PC-3 (cell line): ENCODE results near the gene CFAP157. TPM values are rescaled to one million over a fixed set of nuclear protein-coding genes. Genes with fewer than 3 reads are reported as not detected.

ENCODE experiments used
- ATAC-seq: fragments of 200-7000 bp; cut with Tn5 transposase; 2 replicates; pipeline ENCODE4 v1.9.1; 2020; ENCODE audit warnings: mild to moderate bottlenecking, moderate library complexity
- BruUV-seq: library from RNA; stranded (reverse); fragments of 400-500 nt; replicated peaks from 2 replicates; lab custom pipeline; 2021; lab: Mats Ljungman, UMichigan
- CTCF ChIA-PET: fragments of 300-600 bp; sonication (Branson Sonifier 250); formaldehyde crosslinking; loops from one replicate; lab custom pipeline; 2022; ENCODE audit warnings: antibody characterized with exemption; lab: Charles Lee
- POLR2A ChIA-PET: fragments of 300-600 bp; sonication (Branson Sonifier 250); formaldehyde crosslinking; loops from one replicate; lab custom pipeline; 2022; ENCODE audit warnings: antibody characterized with exemption; ENCODE audit not compliant: unreplicated experiment; lab: Charles Lee
- DNase-seq: peaks from one replicate; pipeline ENCODE4 v3.0.0-alpha.2; 2015
- H2AFZ ChIP-seq: fragments of 300-600 bp; sonication (generic); 2 replicates; pipeline ENCODE4 v1.6.0; 2016; ENCODE audit warnings: antibody characterized with exemption, low read length
- H3F3A ChIP-seq: fragments of 300-600 bp; sonication (generic); one replicate; pipeline ENCODE4 v1.6.0; 2017; ENCODE audit warnings: antibody characterized with exemption, low read length, control low read depth, mild to moderate bottlenecking; ENCODE audit not compliant: unreplicated experiment
- H3K27ac ChIP-seq: fragments of 300-600 bp; sonication (generic); 2 replicates; pipeline ENCODE4 v1.5.1; 2016; ENCODE audit warnings: mild to moderate bottlenecking, low read length
- H3K27me3 ChIP-seq: fragments of 300-600 bp; sonication (generic); 2 replicates; pipeline ENCODE4 v1.6.1; 2016; ENCODE audit warnings: low read length, mixed read lengths
- H3K36me3 ChIP-seq: fragments of 300-600 bp; sonication (generic); 2 replicates; pipeline ENCODE4 v1.6.1; 2016; ENCODE audit warnings: low read depth, mixed run types, low read length, mixed read lengths
- H3K4me1 ChIP-seq: fragments of 300-600 bp; sonication (generic); 2 replicates; pipeline ENCODE4 v1.5.1; 2016; ENCODE audit warnings: low read length; ENCODE audit not compliant: insufficient read depth
- H3K4me2 ChIP-seq: fragments of 300-600 bp; sonication (generic); 2 replicates; pipeline ENCODE4 v1.6.0; 2016; ENCODE audit warnings: low read length
- H3K4me3 ChIP-seq: fragments of 300-600 bp; sonication (generic); 2 replicates; pipeline ENCODE4 v1.5.1; 2016; ENCODE audit warnings: mild to moderate bottlenecking, low read length, mixed read lengths
- H3K79me2 ChIP-seq: fragments of 300-600 bp; sonication (generic); 2 replicates; pipeline ENCODE4 v1.6.1; 2017; ENCODE audit warnings: low read length, mixed read lengths
- H3K9ac ChIP-seq: fragments of 300-600 bp; sonication (generic); 2 replicates; pipeline ENCODE4 v1.6.0; 2016; ENCODE audit warnings: mild to moderate bottlenecking, low read length
- H3K9me2 ChIP-seq: fragments of 300-600 bp; sonication (generic); replicated peaks from 2 replicates; pipeline ENCODE4 v1.6.1; 2016; ENCODE audit warnings: mixed run types, low read length, mixed read lengths
- H3K9me3 ChIP-seq: fragments of 300-600 bp; sonication (generic); 2 replicates; pipeline ENCODE4 v1.6.1; 2016; ENCODE audit warnings: low read length, mixed read lengths
- H4K20me1 ChIP-seq: fragments of 300-600 bp; sonication (generic); 2 replicates; pipeline ENCODE4 v1.6.1; 2016; ENCODE audit warnings: low read length, mixed read lengths
- EZH2 ChIP-seq: fragments of 300-600 bp; sonication (generic); IDR thresholded peaks from one replicate; pipeline ENCODE4 v1.6.1; 2017; ENCODE audit warnings: antibody characterized with exemption, mild to moderate bottlenecking, low read length; ENCODE audit not compliant: unreplicated experiment
- EZH2phosphoT487 ChIP-seq: fragments of 300-600 bp; sonication (generic); IDR thresholded peaks from 2 replicates; pipeline ENCODE4 v1.6.1; 2018; ENCODE audit warnings: mild to moderate bottlenecking, antibody characterized with exemption, low read length, borderline replicate concordance
- intact Hi-C: fragments of 100-400 bp; cut with micrococcal nuclease; formaldehyde crosslinking; loops from 2 replicates; pipeline ENCODE4 v1.9.0; 2023
- total RNA-seq: library from RNA; depleted of rRNA; stranded (reverse); fragments of >200 nt; gene quantifications from 2 replicates; pipeline ENCODE4 v1.2.3, GENCODE V29; 2014
- TF ChIP-seq, protein P1 (sequence below): fragments of 300-600 bp; sonication (generic); conservative IDR thresholded peaks from 2 replicates; pipeline ENCODE4 v1.5.1; 2017; ENCODE audit warnings: antibody characterized with exemption, low read depth, mild to moderate bottlenecking, low read length

CFAP157 gene
- total RNA-seq, 1 experiment from 2014 or later = not detected

DNA sequence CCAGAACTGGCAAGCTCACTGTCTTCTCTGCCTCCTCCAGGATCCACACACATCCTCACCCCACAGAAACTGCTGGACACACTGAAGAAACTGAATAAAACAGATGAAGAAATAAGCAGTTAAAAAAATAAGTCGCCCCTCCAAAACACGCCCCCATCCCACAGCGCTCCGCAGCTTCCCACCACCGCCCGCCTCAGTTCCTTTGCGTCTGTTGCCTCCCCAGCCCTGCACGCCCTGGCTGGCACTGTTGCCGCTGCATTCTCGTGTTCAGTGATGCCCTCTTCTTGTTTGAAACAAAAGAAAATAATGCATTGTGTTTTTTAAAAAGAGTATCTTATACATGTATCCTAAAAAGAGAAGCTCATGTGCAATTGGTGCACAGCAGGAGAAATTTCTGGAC is 16.1 kb upstream of the CFAP157 start:
- ATAC-seq (no peak), DNase-seq (no peak)
- H4K20me1 ChIP-seq = no peaks in the 10 kb centered on the region
- H3K4me2 ChIP-seq = no peak overlapping the region
- intact Hi-C loops = no loop called here
- CTCF ChIA-PET = no interaction called here
- H3F3A ChIP-seq = no peaks in the 10 kb centered on the region
- no TSS peak for BruUV-seq
- no peak overlapping the region for H3K9ac ChIP-seq
- no peaks in the 10 kb centered on the region for H3K79me2 ChIP-seq
- TF ChIP-seq, protein P1, sequence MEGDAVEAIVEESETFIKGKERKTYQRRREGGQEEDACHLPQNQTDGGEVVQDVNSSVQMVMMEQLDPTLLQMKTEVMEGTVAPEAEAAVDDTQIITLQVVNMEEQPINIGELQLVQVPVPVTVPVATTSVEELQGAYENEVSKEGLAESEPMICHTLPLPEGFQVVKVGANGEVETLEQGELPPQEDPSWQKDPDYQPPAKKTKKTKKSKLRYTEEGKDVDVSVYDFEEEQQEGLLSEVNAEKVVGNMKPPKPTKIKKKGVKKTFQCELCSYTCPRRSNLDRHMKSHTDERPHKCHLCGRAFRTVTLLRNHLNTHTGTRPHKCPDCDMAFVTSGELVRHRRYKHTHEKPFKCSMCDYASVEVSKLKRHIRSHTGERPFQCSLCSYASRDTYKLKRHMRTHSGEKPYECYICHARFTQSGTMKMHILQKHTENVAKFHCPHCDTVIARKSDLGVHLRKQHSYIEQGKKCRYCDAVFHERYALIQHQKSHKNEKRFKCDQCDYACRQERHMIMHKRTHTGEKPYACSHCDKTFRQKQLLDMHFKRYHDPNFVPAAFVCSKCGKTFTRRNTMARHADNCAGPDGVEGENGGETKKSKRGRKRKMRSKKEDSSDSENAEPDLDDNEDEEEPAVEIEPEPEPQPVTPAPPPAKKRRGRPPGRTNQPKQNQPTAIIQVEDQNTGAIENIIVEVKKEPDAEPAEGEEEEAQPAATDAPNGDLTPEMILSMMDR = no peak
- TF ChIP-seq EZH2 = no peak
- TF ChIP-seq EZH2phosphoT487 = no peak
- H3K4me3 ChIP-seq = no peak overlapping the region
- no peaks in the 10 kb centered on the region for H3K36me3 ChIP-seq
- no peak overlapping the region for H2AFZ ChIP-seq
- H3K4me1 ChIP-seq = no peaks in the 10 kb centered on the region; the same call in 1 of the 2 replicates
- no peaks in the 10 kb centered on the region for H3K9me2 ChIP-seq
- POLR2A ChIA-PET = no interaction called here
- H3K9me3 ChIP-seq = no peaks in the 10 kb centered on the region
- no peaks in the 10 kb centered on the region for H3K27me3 ChIP-seq
- no peak overlapping the region for H3K27ac ChIP-seq

DNA sequence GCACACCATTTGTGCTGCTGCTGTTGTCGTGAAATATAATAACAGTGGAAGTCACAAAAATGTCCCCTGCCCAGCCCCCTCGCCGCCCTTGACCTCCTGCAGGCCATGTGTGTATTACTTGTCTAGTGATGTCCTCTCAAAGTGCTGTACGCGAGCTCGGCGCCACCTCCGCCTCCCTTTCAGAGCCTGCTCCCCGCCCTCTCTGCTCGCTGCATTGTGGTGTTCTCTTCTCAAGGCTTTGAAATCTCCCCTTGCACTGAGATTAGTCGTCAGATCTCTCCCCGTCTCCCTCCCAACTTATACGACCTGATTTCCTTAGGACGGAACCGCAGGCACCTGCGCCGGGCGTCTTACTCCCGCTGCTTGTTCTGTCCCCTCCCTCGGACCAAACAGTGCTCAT is 14.7 kb upstream of the CFAP157 start:
- Histone ChIP-seq H3K4me2 (no peak overlapping the region), H3K9ac (no peak overlapping the region), H3K4me1 (no peaks in the 10 kb centered on the region; the same call in 1 of the 2 replicates), H3K9me3 (no peaks in the 10 kb centered on the region), H3F3A (no peaks in the 10 kb centered on the region), H3K27me3 (no peaks in the 10 kb centered on the region), H3K4me3 (no peak overlapping the region), H3K36me3 (no peaks in the 10 kb centered on the region), H2AFZ (no peak overlapping the region), H4K20me1 (no peaks in the 10 kb centered on the region), H3K79me2 (no peaks in the 10 kb centered on the region), H3K9me2 (no peaks in the 10 kb centered on the region), H3K27ac (no peak overlapping the region)
- TF ChIP-seq EZH2 (no peak), EZH2phosphoT487 (no peak)
- TF ChIP-seq, protein P1 = no peak
- no TSS peak for BruUV-seq
- DNase-seq (no peak), ATAC-seq (no peak)
- intact Hi-C loops = no loop called here
- POLR2A ChIA-PET = no interaction called here
- CTCF ChIA-PET = no interaction called here

DNA sequence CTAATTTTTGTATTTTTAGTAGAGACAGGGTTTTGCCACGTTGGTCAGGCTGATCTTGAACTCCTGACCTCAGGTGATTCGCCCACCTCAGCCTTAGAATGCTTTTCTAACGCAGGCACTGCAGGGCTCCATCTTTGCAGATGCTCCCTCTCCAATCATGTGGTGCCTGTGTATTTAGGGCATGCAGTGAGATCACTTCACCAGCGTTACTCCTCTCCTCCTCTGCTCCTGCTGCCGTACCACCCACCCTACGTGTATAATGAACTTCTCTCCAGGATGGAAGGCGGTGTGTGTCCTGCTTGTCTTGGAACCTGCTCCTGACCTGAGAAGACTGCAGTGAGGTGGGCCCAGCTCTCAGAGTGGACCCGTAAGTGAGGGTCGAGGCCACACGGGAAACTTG is 13.6 kb upstream of the CFAP157 start:
- Histone ChIP-seq H3K4me2 (no peak overlapping the region), H3K27ac (no peak overlapping the region), H3K9me2 (no peaks in the 10 kb centered on the region), H2AFZ (no peak overlapping the region), H4K20me1 (no peaks in the 10 kb centered on the region), H3F3A (no peaks in the 10 kb centered on the region), H3K9ac (no peak overlapping the region), H3K4me1 (no peaks in the 10 kb centered on the region; the same call in 1 of the 2 replicates), H3K4me3 (no peak overlapping the region), H3K36me3 (no peaks in the 10 kb centered on the region), H3K79me2 (no peaks in the 10 kb centered on the region), H3K9me3 (no peaks in the 10 kb centered on the region), H3K27me3 (no peaks in the 10 kb centered on the region)
- TF ChIP-seq EZH2phosphoT487 (no peak), EZH2 (no peak)
- BruUV-seq = no TSS peak
- DNase-seq (no peak), ATAC-seq (no peak)
- ChIA-PET POLR2A (no interaction called here), CTCF (no interaction called here)
- intact Hi-C loops = no loop called here
